DND-41 (cell line): ENCODE data around the gene YIPF4.
A peak's percentile ranks its signal among the peaks of the same experiment; 100 is the strongest.
"Not testable (repeated sequence)": the region's sequence is repeated elsewhere in the genome, so short reads cannot be mapped to it uniquely, and the experiment has no call there.

ENCODE experiments used
- ATAC-seq: fragments of 200-7000 bp; cut with Tn5 transposase; 3 replicates; pipeline ENCODE4 v1.9.1; 2021; ENCODE audit warnings: low read depth; ENCODE audit not compliant: insufficient read depth
- DNase-seq: peaks from one replicate; pipeline ENCODE4 v3.0.0-alpha.2; 2020
- H2AFZ ChIP-seq: 2 replicates; pipeline ENCODE4 v1.6.0; 2012; ENCODE audit warnings: low read depth, low read length
- H3K27ac ChIP-seq: 2 replicates; pipeline ENCODE4 v1.5.1; 2012; ENCODE audit warnings: low read length, inconsistent platforms
- H3K27me3 ChIP-seq: fragments of 200-600 bp; sonication (generic); 2 replicates; pipeline ENCODE4 v1.6.0; 2012; ENCODE audit warnings: low read length, mild to moderate bottlenecking, inconsistent platforms; ENCODE audit not compliant: insufficient read depth, poor library complexity
- H3K36me3 ChIP-seq: 2 replicates; pipeline ENCODE4 v1.5.1; 2012; ENCODE audit warnings: low read length, inconsistent platforms; ENCODE audit not compliant: insufficient read depth
- H3K4me1 ChIP-seq: 2 replicates; pipeline ENCODE4 v1.5.1; 2012; ENCODE audit warnings: mild to moderate bottlenecking, low read length; ENCODE audit not compliant: insufficient read depth
- H3K4me2 ChIP-seq: 2 replicates; pipeline ENCODE4 v1.6.0; 2012; ENCODE audit warnings: mild to moderate bottlenecking, moderate library complexity, low read length, inconsistent platforms; ENCODE audit not compliant: insufficient read depth
- H3K4me3 ChIP-seq, 2 experiments: fragments of 200-600 bp in 1 of 2; shearing (Covaris generic) in 1 of 2; 2 replicates each; pipeline ENCODE4 v1.5.1; 2012 to 2016; ENCODE audit warnings: inconsistent platforms in 2 of 2, low read length in 2 of 2, mild to moderate bottlenecking in 2 of 2, low read depth in 1 of 2, moderate library complexity in 1 of 2
- H3K79me2 ChIP-seq: 2 replicates; pipeline ENCODE4 v1.6.0; 2012; ENCODE audit warnings: low read length, inconsistent platforms; ENCODE audit not compliant: insufficient read depth
- H3K9ac ChIP-seq: 2 replicates; pipeline ENCODE4 v1.6.0; 2012; ENCODE audit warnings: low read depth, mild to moderate bottlenecking, inconsistent platforms, low read length, moderate library complexity
- H3K9me3 ChIP-seq: 2 replicates; pipeline ENCODE4 v1.5.1; 2012; ENCODE audit warnings: low read length, moderate library complexity, mild to moderate bottlenecking, inconsistent platforms; ENCODE audit not compliant: insufficient read depth, severe bottlenecking
- H4K20me1 ChIP-seq: 2 replicates; pipeline ENCODE4 v1.6.0; 2012; ENCODE audit warnings: low read length; ENCODE audit not compliant: insufficient read depth
- CTCF ChIP-seq: IDR thresholded peaks from 2 replicates; pipeline ENCODE4 v1.5.1; 2012; ENCODE audit warnings: borderline replicate concordance, low read length, moderate library complexity, mild to moderate bottlenecking; ENCODE audit not compliant: poor library complexity, severe bottlenecking; ENCODE audit errors: extremely low read depth
- EZH2 ChIP-seq: IDR thresholded peaks from 3 replicates; pipeline ENCODE4 v1.6.1; 2012; ENCODE audit warnings: borderline replicate concordance, low read depth, mild to moderate bottlenecking, moderate library complexity, low read length, inconsistent platforms; ENCODE audit not compliant: severe bottlenecking

The YIPF4 gene

GRCh38 chr2:32363597-32363996 is 85.9 kb downstream of the YIPF4 start:
- Histone ChIP-seq H3K9me3 (no peaks in the 10 kb centered on the region), H4K20me1 (peaks cover 78% of the 10 kb centered on the region), H2AFZ (no peak overlapping the region), H3K9ac (no peak overlapping the region), H3K4me1 (peaks cover 16% of the 10 kb centered on the region), H3K79me2 (peaks cover 100% of the 10 kb centered on the region), H3K4me2 (0 out of 2 replicates have a peak overlapping the region, but pooled peaks have one; percentile 1), H3K4me3 (no peak overlapping the region), H3K27me3 (no peaks in the 10 kb centered on the region), H3K27ac (no peak overlapping the region), H3K36me3 (peaks cover 21% of the 10 kb centered on the region)
- no peak for TF ChIP-seq EZH2
- no peak for TF ChIP-seq CTCF
- DNase-seq = no peak
- ATAC-seq = no peak

DNA sequence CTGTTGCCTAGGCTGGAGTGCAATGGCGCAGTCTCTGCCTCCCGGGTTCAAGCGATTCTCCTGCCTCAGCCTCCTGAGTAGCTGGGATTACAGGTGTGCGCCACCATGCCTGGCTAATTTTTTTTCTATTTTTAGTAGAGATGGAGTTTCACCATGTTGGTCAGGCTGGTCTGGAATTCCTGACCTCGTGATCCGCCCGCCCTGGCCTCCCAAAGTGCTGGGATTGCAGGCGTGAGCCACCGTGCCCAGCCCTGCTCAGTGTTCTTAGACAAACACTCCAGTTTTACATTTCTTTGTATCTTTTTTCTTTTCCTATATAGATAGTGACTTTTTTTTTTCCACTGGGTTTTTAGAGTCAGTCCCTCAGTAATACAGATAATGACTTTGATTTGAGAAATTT is 86.6 kb downstream of the YIPF4 start:
- Histone ChIP-seq H3K79me2 (peaks cover 100% of the 10 kb centered on the region), H3K36me3 (peaks cover 14% of the 10 kb centered on the region), H4K20me1 (peaks cover 78% of the 10 kb centered on the region)
- H3K4me3 ChIP-seq, H2AFZ ChIP-seq, H3K4me2 ChIP-seq, ATAC-seq, H3K4me1 ChIP-seq, DNase-seq, H3K27me3 ChIP-seq, H3K9me3 ChIP-seq, H3K27ac ChIP-seq, H3K9ac ChIP-seq: not testable (repeated sequence)

DNA sequence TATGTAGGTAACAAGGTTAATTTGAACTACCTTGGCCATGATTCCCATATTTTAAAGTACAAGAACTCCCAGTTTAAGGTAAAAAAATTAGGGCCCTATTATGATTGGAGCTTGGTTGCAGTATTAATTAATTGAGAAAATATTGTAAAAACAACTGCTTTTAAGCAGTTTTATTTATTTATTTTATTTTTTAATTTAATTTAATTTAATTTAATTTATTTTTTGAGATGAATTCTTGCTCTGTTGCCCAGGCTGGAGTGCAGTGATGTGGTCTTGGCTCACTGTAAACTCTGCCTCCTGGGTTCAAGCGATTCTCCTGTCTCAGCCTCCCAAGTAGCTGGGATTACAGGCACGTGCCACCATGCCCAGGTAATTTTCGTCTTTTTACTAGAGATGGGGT is 88.0 kb downstream of the YIPF4 start:
- H3K9ac ChIP-seq, DNase-seq, H3K4me2 ChIP-seq, H3K36me3 ChIP-seq, ATAC-seq, H3K4me1 ChIP-seq, H3K4me3 ChIP-seq, H3K27ac ChIP-seq, H3K9me3 ChIP-seq, H2AFZ ChIP-seq, H3K27me3 ChIP-seq: not testable (repeated sequence)
- peaks cover 99% of the 10 kb centered on the region for H3K79me2 ChIP-seq
- peaks cover 75% of the 10 kb centered on the region for H4K20me1 ChIP-seq
